ENCODE data around the gene SLC2A8. TPM values are rescaled to one million over a fixed set of nuclear protein-coding genes. Genes with fewer than 3 reads are reported as not detected.

The SLC2A8 gene
- total RNA-seq, 4 donors from 2014 or later: 17.1 to 46.9 (median 35.9) TPM

GRCh38 chr9:127452691-127453090, 55.7 kb downstream of the SLC2A8 start:
- TF ChIP-seq, protein P1, sequence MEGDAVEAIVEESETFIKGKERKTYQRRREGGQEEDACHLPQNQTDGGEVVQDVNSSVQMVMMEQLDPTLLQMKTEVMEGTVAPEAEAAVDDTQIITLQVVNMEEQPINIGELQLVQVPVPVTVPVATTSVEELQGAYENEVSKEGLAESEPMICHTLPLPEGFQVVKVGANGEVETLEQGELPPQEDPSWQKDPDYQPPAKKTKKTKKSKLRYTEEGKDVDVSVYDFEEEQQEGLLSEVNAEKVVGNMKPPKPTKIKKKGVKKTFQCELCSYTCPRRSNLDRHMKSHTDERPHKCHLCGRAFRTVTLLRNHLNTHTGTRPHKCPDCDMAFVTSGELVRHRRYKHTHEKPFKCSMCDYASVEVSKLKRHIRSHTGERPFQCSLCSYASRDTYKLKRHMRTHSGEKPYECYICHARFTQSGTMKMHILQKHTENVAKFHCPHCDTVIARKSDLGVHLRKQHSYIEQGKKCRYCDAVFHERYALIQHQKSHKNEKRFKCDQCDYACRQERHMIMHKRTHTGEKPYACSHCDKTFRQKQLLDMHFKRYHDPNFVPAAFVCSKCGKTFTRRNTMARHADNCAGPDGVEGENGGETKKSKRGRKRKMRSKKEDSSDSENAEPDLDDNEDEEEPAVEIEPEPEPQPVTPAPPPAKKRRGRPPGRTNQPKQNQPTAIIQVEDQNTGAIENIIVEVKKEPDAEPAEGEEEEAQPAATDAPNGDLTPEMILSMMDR (IDR thresholded peaks at IDR 0.05; ENCODE audit: low read depth): no peak

DNA sequence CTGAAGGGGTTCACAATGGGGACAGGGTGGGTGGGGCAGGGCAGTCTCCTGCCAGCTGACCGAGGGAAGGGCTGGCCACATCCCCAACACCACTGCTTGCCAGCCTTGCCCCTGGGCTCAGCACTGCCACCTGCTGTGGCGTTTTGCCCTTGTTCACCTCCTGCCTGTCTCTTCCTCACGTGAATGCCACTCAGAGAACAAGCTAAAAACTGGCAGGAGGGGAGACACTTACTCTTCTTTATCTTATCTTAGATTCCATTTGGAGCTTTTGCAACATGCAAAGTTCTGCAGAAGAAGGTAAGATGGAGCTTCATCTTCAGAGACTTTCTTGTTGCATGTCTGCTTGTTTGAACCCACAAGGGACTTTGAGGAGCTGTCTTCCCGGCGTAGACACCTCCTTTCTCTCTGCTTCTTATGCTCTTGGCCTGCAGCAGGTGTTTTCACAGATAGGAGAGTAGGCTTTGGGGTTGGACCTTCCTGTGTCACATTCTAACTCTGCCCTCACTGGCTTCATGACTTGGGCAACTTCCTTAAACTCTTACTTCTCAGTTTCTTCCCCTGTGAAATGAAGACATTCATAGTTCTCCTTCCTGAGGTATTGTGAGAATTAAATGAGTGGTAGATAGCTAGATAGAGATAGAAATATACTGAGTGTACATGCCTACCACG, 58.5 kb downstream of the SLC2A8 start:
- TF ChIP-seq, protein P1 (IDR thresholded peaks at IDR 0.05; ENCODE audit: low read depth): no peak

DNA sequence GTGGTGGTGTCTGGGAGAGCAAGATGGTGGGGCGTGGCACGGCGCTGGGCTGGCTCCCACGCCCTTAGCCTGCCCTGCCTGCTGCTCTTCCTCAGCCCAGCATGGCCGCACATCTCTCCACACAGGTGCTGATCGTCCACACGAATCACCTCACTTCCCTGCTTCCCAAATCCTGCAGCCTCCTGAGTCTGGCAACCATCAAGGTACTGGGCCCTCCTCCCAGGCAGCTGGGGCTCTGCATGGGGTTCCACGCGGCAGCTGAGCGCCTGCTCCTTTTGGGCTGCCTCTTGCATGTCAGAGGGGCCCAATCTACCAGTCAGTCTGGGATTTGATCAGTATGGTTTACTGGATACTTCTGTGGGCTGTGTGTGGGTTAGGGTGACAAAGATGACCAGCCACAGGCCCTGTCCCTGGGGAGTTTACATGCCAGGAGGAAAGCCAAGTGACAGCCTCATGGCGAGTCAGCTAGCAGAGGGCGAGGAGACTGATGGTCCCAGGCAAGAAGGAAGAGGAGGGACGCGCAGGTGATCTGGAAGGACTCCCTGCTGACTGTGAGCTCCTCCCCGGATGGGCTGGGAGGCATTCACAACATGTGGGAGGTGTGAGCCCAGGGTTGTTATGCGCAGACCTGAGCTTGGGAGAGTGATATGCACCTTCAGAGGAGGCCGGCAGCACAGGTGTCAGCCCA, 60.4 kb downstream of the SLC2A8 start:
- TF ChIP-seq, protein P1 (IDR thresholded peaks at IDR 0.05; ENCODE audit: low read depth): no peak

Small RNA genes lying within 50 kb of the gene (small RNA-seq; reads per million reads assigned to genes)
- gene SNORA65: 236 reads per million, percentile 98 among the genes with 10 or more reads in this experiment

Other genes with a start within 250 kb of the SLC2A8 start
- gene GARNL3, start 132.4 kb upstream of the SLC2A8 start, total RNA-seq: 10 to 100 TPM in 2 of 4 donors, 1 to 10 TPM in 2; 9.3 to 20.9 (median 14.7) TPM
- gene ZNF79, start 27.2 kb downstream of the SLC2A8 start, total RNA-seq: 10 to 100 TPM in 2 of 4 donors, 1 to 10 TPM in 2; 6.0 to 11.9 (median 9.5) TPM
- 1,000 to 10,000 TPM; 1,869 to 2,956 (median 2,710) TPM for gene RPL12, start 54.2 kb downstream of the SLC2A8 start, total RNA-seq
- 10 to 100 TPM; 13.0 to 24.7 (median 19.6) TPM for gene LRSAM1, start 54.3 kb downstream of the SLC2A8 start, total RNA-seq
- gene STXBP1, start 215.1 kb downstream of the SLC2A8 start, total RNA-seq: 100 to 1,000 TPM in 1 of 4 donors, 10 to 100 TPM in 3; 23.2 to 116 (median 69.3) TPM